ENCODE results near the gene POU2F3.

The POU2F3 gene

DNA sequence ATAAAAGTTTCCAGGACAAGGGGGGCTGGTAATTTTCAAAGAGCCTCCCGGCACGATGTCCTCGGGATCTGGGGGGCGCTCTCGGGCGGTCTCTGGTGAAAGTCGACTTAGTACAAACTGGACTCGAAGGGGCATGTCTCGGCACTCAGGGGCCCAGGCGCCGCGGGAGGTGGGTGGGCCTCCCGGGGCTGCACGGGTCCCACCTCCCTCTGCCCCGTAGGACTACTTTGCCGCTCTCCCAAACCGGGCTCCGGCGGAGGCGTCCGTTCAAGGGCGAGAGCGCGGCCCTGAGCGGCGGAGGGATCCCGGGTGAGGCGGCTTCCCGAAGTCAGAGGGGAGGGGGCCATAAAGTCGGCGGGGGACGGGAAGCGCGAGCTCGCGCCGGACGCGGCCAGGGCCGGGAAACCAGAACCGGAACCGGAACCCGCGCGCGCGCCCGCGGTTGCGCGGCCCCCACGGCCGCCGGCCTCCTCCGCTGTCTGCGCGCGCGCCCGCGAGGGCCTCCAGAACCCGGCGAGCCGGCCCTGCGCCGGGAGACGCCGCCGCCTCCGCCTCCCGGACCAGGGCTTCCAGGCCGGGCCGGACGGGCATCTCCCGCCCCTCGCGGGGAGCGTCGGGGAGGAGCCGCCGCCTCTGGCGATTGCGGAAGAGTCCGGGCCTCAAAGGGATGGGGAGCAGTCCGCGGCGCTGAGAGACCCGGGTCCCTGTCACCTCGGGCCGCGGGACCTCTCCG, 96.1 kb downstream of the POU2F3 start, which contains the start of gene ARHGEF12:
TSS of gene ARHGEF12 (plus strand) at position 506 of the 733 bp plus-strand sequence. CDS start 831 bp downstream, outside the sequence.
- TF ChIP-seq TAF1 (IDR thresholded peaks at IDR 0.05; ENCODE audit: borderline replicate concordance, insufficient read depth, low read length) (no peak; the same call in 1 of the 2 replicates), POLR2AphosphoS5 (IDR thresholded peaks at IDR 0.05; ENCODE audit: low read depth, low read length) (peak; percentile 57; the same call in 1 of the 2 replicates), SIN3A (IDR thresholded peaks at IDR 0.05; ENCODE audit: borderline replicate concordance, insufficient read depth, low read length) (0 out of 2 replicates have a peak, but pooled peaks have one; percentile 24), FOXP2 (optimal IDR thresholded peaks at IDR 0.05; ENCODE audit: borderline replicate concordance, extremely low read depth, extremely low read length, insufficient read depth) (peak; percentile 98)

GRCh38 chr11:120336641-120337354, 96.9 kb downstream of the POU2F3 start:
- TF ChIP-seq SIN3A (IDR thresholded peaks at IDR 0.05; ENCODE audit: borderline replicate concordance, insufficient read depth, low read length) (peak; percentile 53; the same call in 1 of the 2 replicates), POLR2AphosphoS5 (IDR thresholded peaks at IDR 0.05; ENCODE audit: low read depth, low read length) (no peak; the same call in 1 of the 2 replicates)

- TF ChIP-seq REST (IDR thresholded peaks at IDR 0.05; ENCODE audit: insufficient read depth in 1 of 2, low read depth in 2 of 2, low read length in 2 of 2) (no peak), POLR2AphosphoS5 (IDR thresholded peaks at IDR 0.05; ENCODE audit: low read depth, low read length) (no peak), TAF1 (IDR thresholded peaks at IDR 0.05; ENCODE audit: borderline replicate concordance, insufficient read depth, low read length) (no peak), FOXP2 (optimal IDR thresholded peaks at IDR 0.05; ENCODE audit: borderline replicate concordance, extremely low read depth, extremely low read length, insufficient read depth) (no peak), SIN3A (IDR thresholded peaks at IDR 0.05; ENCODE audit: borderline replicate concordance, insufficient read depth, low read length) (no peak; the same call in 1 of the 2 replicates)
Measured at GRCh38 chr11:120337355-120338106, 97.6 kb downstream of the POU2F3 start.

- no peak for TF ChIP-seq FOXP2 (optimal IDR thresholded peaks at IDR 0.05; ENCODE audit: borderline replicate concordance, extremely low read depth, extremely low read length, insufficient read depth)
- TF ChIP-seq SIN3A (IDR thresholded peaks at IDR 0.05; ENCODE audit: borderline replicate concordance, insufficient read depth, low read length) = no peak
- TF ChIP-seq TAF1 (IDR thresholded peaks at IDR 0.05; ENCODE audit: borderline replicate concordance, insufficient read depth, low read length) = no peak
- no peak for TF ChIP-seq POLR2AphosphoS5 (IDR thresholded peaks at IDR 0.05; ENCODE audit: low read depth, low read length)
- no peak for TF ChIP-seq REST (IDR thresholded peaks at IDR 0.05; ENCODE audit: insufficient read depth in 1 of 2, low read depth in 2 of 2, low read length in 2 of 2)
Measured at GRCh38 chr11:120338107-120338933, 98.4 kb downstream of the POU2F3 start.

- TF ChIP-seq SIN3A (IDR thresholded peaks at IDR 0.05; ENCODE audit: borderline replicate concordance, insufficient read depth, low read length) (no peak), TAF1 (IDR thresholded peaks at IDR 0.05; ENCODE audit: borderline replicate concordance, insufficient read depth, low read length) (no peak), REST (IDR thresholded peaks at IDR 0.05; ENCODE audit: insufficient read depth in 1 of 2, low read depth in 2 of 2, low read length in 2 of 2) (no peak), POLR2AphosphoS5 (IDR thresholded peaks at IDR 0.05; ENCODE audit: low read depth, low read length) (no peak), FOXP2 (optimal IDR thresholded peaks at IDR 0.05; ENCODE audit: borderline replicate concordance, extremely low read depth, extremely low read length, insufficient read depth) (no peak)
Measured at GRCh38 chr11:120339394-120339890, 99.5 kb downstream of the POU2F3 start.
